HG02885 (cell line): ENCODE data around the gene LRFN2.

ENCODE experiments used
- ATAC-seq: cut with Tn5 transposase; IDR thresholded peaks from one replicate; pipeline ENCODE4 v1.9.1; 2021; ENCODE audit warnings: mild to moderate bottlenecking; ENCODE audit not compliant: unreplicated experiment, poor library complexity

LRFN2 gene

GRCh38 chr6:40523505-40524172, 63.5 kb downstream of the LRFN2 start:
- ATAC-seq = no peak

- no peak for ATAC-seq
Observed at GRCh38 chr6:40521496-40521895, 65.7 kb downstream of the LRFN2 start.

GRCh38 chr6:40520678-40521077, 66.5 kb downstream of the LRFN2 start:
- ATAC-seq = no peak

GRCh38 chr6:40520084-40520483, 67.1 kb downstream of the LRFN2 start:
- no peak for ATAC-seq

GRCh38 chr6:40517654-40518053, 69.5 kb downstream of the LRFN2 start:
- no peak for ATAC-seq

GRCh38 chr6:40516429-40516828, 70.7 kb downstream of the LRFN2 start:
- no peak for ATAC-seq

GRCh38 chr6:40512340-40512739, 74.8 kb downstream of the LRFN2 start:
- ATAC-seq = no peak

GRCh38 chr6:40511884-40512283, 75.3 kb downstream of the LRFN2 start:
- no peak for ATAC-seq

GRCh38 chr6:40510442-40510841, 76.7 kb downstream of the LRFN2 start:
- no peak for ATAC-seq

- no peak for ATAC-seq
Observed at GRCh38 chr6:40509716-40510260, 77.4 kb downstream of the LRFN2 start.

- ATAC-seq = no peak
Observed at GRCh38 chr6:40509086-40509485, 78.1 kb downstream of the LRFN2 start.

GRCh38 chr6:40506954-40507353, 80.2 kb downstream of the LRFN2 start:
- no peak for ATAC-seq

GRCh38 chr6:40505191-40505810, 81.9 kb downstream of the LRFN2 start:
- ATAC-seq = no peak

- ATAC-seq = no peak
Observed at GRCh38 chr6:40504274-40504673, 82.9 kb downstream of the LRFN2 start.

- no peak for ATAC-seq
Observed at GRCh38 chr6:40500227-40500626, 86.9 kb downstream of the LRFN2 start.

- no peak for ATAC-seq
Observed at GRCh38 chr6:40499215-40499614, 87.9 kb downstream of the LRFN2 start.

- ATAC-seq = no peak
Observed at GRCh38 chr6:40498148-40498547, 89.0 kb downstream of the LRFN2 start.

- ATAC-seq = no peak
Observed at GRCh38 chr6:40492187-40492586, 95.0 kb downstream of the LRFN2 start.

- no peak for ATAC-seq
Observed at GRCh38 chr6:40490508-40490907, 96.7 kb downstream of the LRFN2 start.

- ATAC-seq = no peak
Observed at GRCh38 chr6:40489798-40490197, 97.4 kb downstream of the LRFN2 start.

- no peak for ATAC-seq
Observed at GRCh38 chr6:40486576-40486975, 100.6 kb downstream of the LRFN2 start.

GRCh38 chr6:40485795-40486194, 101.4 kb downstream of the LRFN2 start:
- ATAC-seq = no peak
